K562 (cell line): ENCODE data around the gene TMEM187. TPM values are rescaled to one million over a fixed set of nuclear protein-coding genes. Genes with fewer than 3 reads are reported as not detected.

Source experiments
- ATAC-seq: fragments of 200-7000 bp; cut with Tn5 transposase; 3 replicates; pipeline ENCODE4 v1.9.1; 2020; ENCODE audit warnings: moderate library complexity
- BruUV-seq: library from RNA; stranded (reverse); fragments of 400-500 nt; replicated peaks from 2 replicates; lab custom pipeline; 2021; lab: Mats Ljungman, UMichigan
- CTCF ChIA-PET: fragments of 300-600 bp; formaldehyde crosslinking; extraction: SDS; loops from one replicate; lab custom pipeline; 2021; ENCODE audit warnings: low intra/inter-chr PET ratio; lab: Yijun Ruan, JAX
- POLR2A ChIA-PET: fragments of 300-600, 350-650 bp; sonication (Branson Sonifier 250); formaldehyde crosslinking; extraction: SDS; loops from one replicate; lab custom pipeline; 2021; ENCODE audit warnings: antibody characterized with exemption, inconsistent platforms; lab: Yijun Ruan, JAX
- DNase-seq, 4 experiments: peaks; one replicate each; pipeline versions ENCODE4 v3.0.0 to v3.0.0-alpha.2; 2011 to 2018; ENCODE audit warnings: low spot score in 3 of 4, mixed read lengths in 3 of 4; ENCODE audit errors: extremely low read depth in 1 of 4
- FAIRE-seq: peaks from 2 replicates; lab custom pipeline; 2011; peaks lifted over from hg19 to GRCh38; lab: Jason Lieb, UNC
- H2AFZ ChIP-seq: 2 replicates; pipeline ENCODE4 v1.6.0; 2011; ENCODE audit warnings: low read depth, low read length, control low read depth, inconsistent platforms
- H3K27ac ChIP-seq: fragments of 200-600 bp; 3 replicates; pipeline ENCODE4 v1.8.0; 2011; ENCODE audit warnings: low read depth, mild to moderate bottlenecking, control low read depth, inconsistent platforms, low read length, moderate library complexity, mixed read lengths; ENCODE audit errors: extremely low read depth
- H3K27me3 ChIP-seq, 2 experiments: fragments of 300-600 bp in 1 of 2; 2 replicates in 1 of 2; 3 replicates in 1 of 2; pipeline versions ENCODE4 v1.6.0 to v1.8.0; 2011; ENCODE audit warnings: inconsistent platforms in 2 of 2, low read length in 2 of 2, mild to moderate bottlenecking in 1 of 2, mixed read lengths in 1 of 2, moderate library complexity in 1 of 2; ENCODE audit not compliant: control insufficient read depth in 2 of 2, insufficient read depth in 2 of 2
- H3K36me3 ChIP-seq: fragments of 300-600 bp; 3 replicates; pipeline ENCODE4 v1.8.0; 2011; ENCODE audit warnings: mild to moderate bottlenecking, low read length, inconsistent platforms; ENCODE audit not compliant: control insufficient read depth, insufficient read depth
- H3K4me1 ChIP-seq, 2 experiments: fragments of 200-600 bp in 1 of 2; replicated peaks in 1 of 2; 2 replicates in 1 of 2; 3 replicates in 1 of 2; pipeline versions ENCODE4 v1.5.1 to v1.8.0; 2011; ENCODE audit warnings: inconsistent platforms in 2 of 2, low read length in 2 of 2, mild to moderate bottlenecking in 1 of 2, mixed read lengths in 1 of 2, moderate library complexity in 1 of 2; ENCODE audit not compliant: control insufficient read depth in 2 of 2, insufficient read depth in 2 of 2
- H3K4me2 ChIP-seq: 2 replicates; pipeline ENCODE4 v1.6.1; 2011; ENCODE audit warnings: low read length, control low read depth, inconsistent platforms, mixed read lengths; ENCODE audit not compliant: insufficient read depth
- H3K4me3 ChIP-seq: fragments of 200-600 bp; sonication (generic), shearing (Covaris generic); 2 replicates; pipeline ENCODE4 v1.5.1; 2016; ENCODE audit warnings: control low read depth, inconsistent platforms
- H3K79me2 ChIP-seq: fragments of 200-600 bp; 3 replicates; pipeline ENCODE4 v1.8.0; 2011; ENCODE audit warnings: low read length, inconsistent platforms; ENCODE audit not compliant: control insufficient read depth, insufficient read depth
- H3K9ac ChIP-seq, 2 experiments: 2 replicates each; pipeline versions ENCODE4 v1.6.0 to v1.6.1; 2011; ENCODE audit warnings: low read depth in 2 of 2, low read length in 2 of 2, control low read depth in 1 of 2, inconsistent platforms in 1 of 2, mild to moderate bottlenecking in 1 of 2, mixed read lengths in 1 of 2; ENCODE audit not compliant: insufficient read depth in 1 of 2
- H3K9me1 ChIP-seq: one replicate; pipeline ENCODE4 v1.6.0; 2011; ENCODE audit warnings: inconsistent platforms, mild to moderate bottlenecking, low read length, moderate library complexity; ENCODE audit not compliant: control insufficient read depth, insufficient read depth
- H3K9me3 ChIP-seq: replicated peaks from 2 replicates; pipeline ENCODE4 v1.5.1; 2011; ENCODE audit warnings: low read depth, low read length, inconsistent platforms; ENCODE audit not compliant: control insufficient read depth, insufficient read depth
- H4K20me1 ChIP-seq: replicated peaks from 2 replicates; pipeline ENCODE4 v1.6.1; 2011; ENCODE audit warnings: low read length, inconsistent platforms, mixed read lengths; ENCODE audit not compliant: control insufficient read depth, insufficient read depth
- C11orf30 ChIP-seq: fragments of 450-650 bp; IDR thresholded peaks from 2 replicates; pipeline ENCODE4 v1.6.1; 2016; ENCODE audit warnings: low read depth, mild to moderate bottlenecking
- HMG20B ChIP-seq: fragments of 250-450 bp; sonication (Bioruptor Pico); IDR thresholded peaks from 2 replicates; pipeline ENCODE4 v1.5.0; 2021; ENCODE audit warnings: mild to moderate bottlenecking
- MAFF ChIP-seq: IDR thresholded peaks from 2 replicates; pipeline ENCODE4 v1.6.1; 2012; ENCODE audit warnings: low read length, improper control_type of control experiment
- MAFG ChIP-seq: fragments of 450-650 bp; conservative IDR thresholded peaks from 2 replicates; pipeline ENCODE4 v1.6.1; 2016; ENCODE audit warnings: missing genetic modification characterization, missing compliant biosample characterization
- MAFK ChIP-seq: IDR thresholded peaks from 2 replicates; pipeline ENCODE4 v1.6.1; 2011; ENCODE audit warnings: low read length, improper control_type of control experiment
- MCM2 ChIP-seq: fragments of 450-650 bp; IDR thresholded peaks from 2 replicates; pipeline ENCODE4 v1.6.1; 2017; ENCODE audit warnings: low read depth, mild to moderate bottlenecking
- SNIP1 ChIP-seq: fragments of 450-650 bp; IDR thresholded peaks from 2 replicates; pipeline ENCODE4 v1.7.1; 2017; ENCODE audit warnings: low read depth, mild to moderate bottlenecking
- ZNF316 ChIP-seq: fragments of 450-650 bp; IDR thresholded peaks from 2 replicates; pipeline ENCODE4 v1.6.1; 2016
- ZSCAN29 ChIP-seq: fragments of 450-650 bp; IDR thresholded peaks from 2 replicates; pipeline ENCODE4 v1.6.1; 2017
- WGBS: fragments of 100-300 bp; shearing (Covaris generic); methylation state at CpG from one replicate; pipeline ENCODE4 v1.1.6; 2016; ENCODE audit warnings: low coverage, mixed read lengths; ENCODE audit not compliant: insufficient coverage; ENCODE audit errors: missing lambda C conversion rate; 5-methylcytosine and 5-hydroxymethylcytosine counted together
- in situ Hi-C: fragments of 300-500 bp; cut with MboI; formaldehyde crosslinking; loops from 4 replicates; pipeline ENCODE4 v1.15.0; 2018; ENCODE audit warnings: inconsistent platforms, mixed read lengths
- intact Hi-C: fragments of 100-400 bp; cut with micrococcal nuclease; formaldehyde crosslinking; loops from 2 replicates; pipeline ENCODE4 v1.14.2; 2022
- polyA plus RNA-seq, 8 experiments: library from polyadenylated mRNA; depleted of rRNA in 4 of 8; stranded (reverse) in 5 of 8; unstranded in 3 of 8; fragments of >200 nt; fragmentation: Nextera tagmentation in 2 of 8; fragmentation: Illumina TruSeq in 1 of 8; extraction: Ambion mirVana in 2 of 8; extraction: Trizol in 1 of 8; gene quantifications; 2 replicates each; pipeline versions ENCODE4 v1.2.1 to v1.2.3, GENCODE V29; 2011 to 2014; ENCODE audit warnings: inconsistent platforms in 1 of 8, missing spikeins in 1 of 8
- total RNA-seq, 7 experiments: library from RNA; depleted of rRNA in 6 of 7; stranded (reverse); fragments of >200 nt in 6 of 7; fragmentation: Illumina TruSeq in 2 of 7; extraction: Trizol in 2 of 7; gene quantifications; 2 replicates each; pipeline versions ENCODE4 v1.2.1 to v1.2.3, GENCODE V29; 2011 to 2021; ENCODE audit warnings: low replicate concordance in 1 of 7
- TF ChIP-seq, protein P1 (sequence below): sonication (generic); formaldehyde crosslinking; IDR thresholded peaks from 2 replicates; pipeline ENCODE4 v1.8.0; 2022; ENCODE audit warnings: mild to moderate bottlenecking, low read depth, missing genetic modification reagents

Gene TMEM187
- total and polyA plus RNA-seq, 9 of the 15 experiments (the other 6 are each of a cell fraction or from before 2014, with no cell fraction given): 0.13 to 6.4 (median 1.6) TPM

DNA sequence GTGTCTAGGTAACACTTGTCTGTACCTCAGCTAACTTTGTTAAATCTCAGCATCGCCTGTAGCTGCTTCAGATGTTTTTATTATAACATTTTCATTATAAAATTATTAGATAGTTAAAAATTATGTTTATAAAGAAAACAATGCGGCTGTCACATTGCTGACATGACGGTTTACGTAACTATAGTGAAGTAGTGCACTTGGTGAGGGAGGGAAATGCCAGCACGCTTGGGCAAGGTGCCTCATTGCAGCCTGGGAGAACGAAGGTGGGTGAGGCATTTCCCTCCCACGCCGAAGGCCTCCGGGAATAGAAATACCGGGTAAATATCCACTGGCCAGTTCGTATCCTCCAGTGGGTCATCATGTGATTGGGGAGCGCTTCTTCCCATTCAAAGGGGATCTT is 15.9 kb downstream of the TMEM187 start:
- H3K27ac ChIP-seq: no peak overlapping the region
- H3K36me3 ChIP-seq: no peaks in the 10 kb centered on the region
- no peaks in the 10 kb centered on the region for H4K20me1 ChIP-seq
- no peak for ATAC-seq
- in situ Hi-C loops (no loop called here), intact Hi-C loops (no loop called here)
- DNase-seq: no peak
- no TSS peak for BruUV-seq
- H3K4me2 ChIP-seq: no peak overlapping the region
- H3K9me1 ChIP-seq: peaks cover 3% of the 10 kb centered on the region
- no peaks in the 10 kb centered on the region for H3K9me3 ChIP-seq
- CTCF ChIA-PET: no interaction called here
- 81% methylated on average over 11 of the region's 12 CpGs for WGBS
- H3K4me3 ChIP-seq: no peak overlapping the region
- no peaks in the 10 kb centered on the region for H3K79me2 ChIP-seq
- FAIRE-seq: no peak
- POLR2A ChIA-PET: interaction anchor here (0.7 kb wide), 1 partner anchor 98 kb away, joined by 3 read pairs; no protein-coding TSS in a partner anchor
- no peak overlapping the region for H2AFZ ChIP-seq
- peaks cover 13 to 37% of the 10 kb centered on the region in 2 experiments for H3K4me1 ChIP-seq
- TF ChIP-seq MCM2: no peak
- no peak for TF ChIP-seq SNIP1
- TF ChIP-seq ZSCAN29: no peak
- TF ChIP-seq MAFF: 0 out of 2 replicates have a peak, but pooled peaks have one; percentile 34
- TF ChIP-seq, protein P1, sequence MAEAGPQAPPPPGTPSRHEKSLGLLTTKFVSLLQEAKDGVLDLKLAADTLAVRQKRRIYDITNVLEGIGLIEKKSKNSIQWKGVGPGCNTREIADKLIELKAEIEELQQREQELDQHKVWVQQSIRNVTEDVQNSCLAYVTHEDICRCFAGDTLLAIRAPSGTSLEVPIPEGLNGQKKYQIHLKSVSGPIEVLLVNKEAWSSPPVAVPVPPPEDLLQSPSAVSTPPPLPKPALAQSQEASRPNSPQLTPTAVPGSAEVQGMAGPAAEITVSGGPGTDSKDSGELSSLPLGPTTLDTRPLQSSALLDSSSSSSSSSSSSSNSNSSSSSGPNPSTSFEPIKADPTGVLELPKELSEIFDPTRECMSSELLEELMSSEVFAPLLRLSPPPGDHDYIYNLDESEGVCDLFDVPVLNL (CRISPR knock-in tag): no peak
- TF ChIP-seq MAFG (tag): peak; percentile 40; the same call in 1 of the 2 replicates
- TF ChIP-seq HMG20B: no peak
- peak; percentile 42; the same call in 1 of the 2 replicates for TF ChIP-seq C11orf30
- TF ChIP-seq MAFK: peak; percentile 61
- peak; percentile 73 for TF ChIP-seq ZNF316
- peak overlapping the region in 1 of 2 experiments; percentile 71; a peak in 2 of 4 replicates for H3K9ac ChIP-seq
- H3K27me3 ChIP-seq: no peaks in the 10 kb centered on the region
